H1 (cell line): Measurements from ENCODE around the gene EVPLL. TPM values are rescaled to one million over a fixed set of nuclear protein-coding genes. Genes with fewer than 3 reads are reported as not detected.
"Not testable (repeated sequence)": the region's sequence is repeated elsewhere in the genome, so short reads cannot be mapped to it uniquely, and the experiment has no call there.

Experiments
- CTCF ChIA-PET: fragments of 300-600 bp; sonication (Branson Sonifier 250); formaldehyde crosslinking; loops from one replicate; lab custom pipeline; 2021; ENCODE audit not compliant: partially characterized antibody; lab: Charles Lee
- POLR2A ChIA-PET: fragments of 300-600 bp; sonication (Branson Sonifier 250); formaldehyde crosslinking; loops from one replicate; lab custom pipeline; 2021; ENCODE audit warnings: inconsistent platforms; ENCODE audit not compliant: partially characterized antibody; lab: Charles Lee
- DNase-seq, 2 experiments: peaks; one replicate each; pipeline versions ENCODE4 v3.0.0 to v3.0.0-alpha.2; 2010 to 2022; ENCODE audit warnings: low spot score in 2 of 2, low read depth in 1 of 2, mixed read lengths in 1 of 2
- FAIRE-seq: peaks from 2 replicates; lab custom pipeline; 2011; peaks lifted over from hg19 to GRCh38; lab: Jason Lieb, UNC
- H2AFZ ChIP-seq: 2 replicates; pipeline ENCODE4 v1.8.1; 2012; ENCODE audit warnings: low read length, inconsistent platforms
- H2AK5ac ChIP-seq: 2 replicates; pipeline ENCODE4 v1.6.1; 2013; ENCODE audit warnings: low read depth, low read length
- H2BK120ac ChIP-seq: replicated peaks from 2 replicates; pipeline ENCODE3; 2013; ENCODE audit warnings: low read depth, low read length, inconsistent platforms
- H2BK12ac ChIP-seq: 2 replicates; pipeline ENCODE4 v1.6.1; 2013; ENCODE audit warnings: low read depth, low read length
- H2BK15ac ChIP-seq: 2 replicates; pipeline ENCODE4 v1.6.1; 2013; ENCODE audit warnings: low read length
- H2BK20ac ChIP-seq: 2 replicates; pipeline ENCODE4 v1.6.1; 2013; ENCODE audit warnings: low read length
- H2BK5ac ChIP-seq: 2 replicates; pipeline ENCODE4 v1.6.1; 2013; ENCODE audit warnings: low read depth, low read length
- H3K14ac ChIP-seq: 2 replicates; pipeline ENCODE4 v1.6.1; 2013; ENCODE audit warnings: inconsistent platforms; ENCODE audit not compliant: insufficient read length
- H3K18ac ChIP-seq: 2 replicates; pipeline ENCODE4 v1.6.1; 2013; ENCODE audit warnings: low read length; ENCODE audit errors: extremely low read depth
- H3K23ac ChIP-seq: 2 replicates; pipeline ENCODE4 v1.6.1; 2013; ENCODE audit warnings: inconsistent platforms; ENCODE audit not compliant: insufficient read length
- H3K23me2 ChIP-seq: 2 replicates; pipeline ENCODE4 v1.6.1; 2013; ENCODE audit warnings: low read depth, low read length
- H3K27ac ChIP-seq: 2 replicates; pipeline ENCODE4 v1.6.1; 2011; ENCODE audit warnings: low read depth, low read length, inconsistent platforms
- H3K27me3 ChIP-seq, 4 experiments: replicated peaks in 1 of 4; 1 replicate in 1 of 4; 2 replicates in 3 of 4; pipeline versions ENCODE4 v1.6.1 to v1.8.1; 2011 to 2013; ENCODE audit warnings: low read length in 3 of 4, mild to moderate bottlenecking in 3 of 4, inconsistent platforms in 2 of 4, mixed read lengths in 2 of 4, moderate library complexity in 1 of 4; ENCODE audit not compliant: control insufficient read depth in 3 of 4, insufficient read depth in 3 of 4; ENCODE audit errors: extremely low read depth in 1 of 4
- H3K36me3 ChIP-seq, 4 experiments: 2 replicates each; pipeline versions ENCODE4 v1.6.1 to v1.8.1; 2011 to 2013; ENCODE audit warnings: mild to moderate bottlenecking in 4 of 4, low read length in 3 of 4, moderate library complexity in 2 of 4, control low read depth in 1 of 4, inconsistent platforms in 1 of 4; ENCODE audit not compliant: insufficient read depth in 4 of 4, control insufficient read depth in 2 of 4
- H3K4ac ChIP-seq: replicated peaks from 2 replicates; pipeline ENCODE3; 2013; ENCODE audit warnings: low read length, low read depth, mixed read lengths, inconsistent platforms; ENCODE audit not compliant: insufficient read length
- H3K4me1 ChIP-seq, 4 experiments: replicated peaks in 1 of 4; 1 replicate in 1 of 4; 2 replicates in 3 of 4; pipeline versions ENCODE4 v1.6.1 to v1.8.1; 2011 to 2013; ENCODE audit warnings: low read length in 3 of 4, inconsistent platforms in 2 of 4, mixed read lengths in 1 of 4; ENCODE audit not compliant: insufficient read depth in 4 of 4, control insufficient read depth in 3 of 4
- H3K4me2 ChIP-seq, 2 experiments: 2 replicates each; pipeline versions ENCODE4 v1.6.1 to v1.8.1; 2011 to 2013; ENCODE audit warnings: low read depth in 2 of 2, low read length in 2 of 2, control low read depth in 1 of 2, inconsistent platforms in 1 of 2, mild to moderate bottlenecking in 1 of 2; ENCODE audit not compliant: insufficient read depth in 1 of 2
- H3K4me3 ChIP-seq, 4 experiments: fragments of 200-600, 300-600 bp in 1 of 4; sonication (generic), shearing (Covaris generic), sonication (Bioruptor Twin) in 1 of 4; 2 replicates each; pipeline versions ENCODE4 v1.5.1 to v1.8.1; 2011 to 2016; ENCODE audit warnings: low read length in 4 of 4, low read depth in 3 of 4, control low read depth in 2 of 4, inconsistent platforms in 2 of 4, mild to moderate bottlenecking in 2 of 4, mixed read lengths in 1 of 4, moderate library complexity in 1 of 4; ENCODE audit not compliant: insufficient read depth in 2 of 4; ENCODE audit errors: extremely low read depth in 1 of 4
- H3K56ac ChIP-seq: replicated peaks from 2 replicates; pipeline ENCODE3; 2013; ENCODE audit warnings: low read depth, mild to moderate bottlenecking, mixed read lengths, low read length, inconsistent platforms; ENCODE audit not compliant: insufficient read length
- H3K79me1 ChIP-seq: 2 replicates; pipeline ENCODE4 v1.6.1; 2013; ENCODE audit warnings: low read depth, low read length, control low read depth
- H3K79me2 ChIP-seq, 2 experiments: 2 replicates each; pipeline versions ENCODE4 v1.6.1 to v1.8.1; 2012 to 2013; ENCODE audit warnings: low read length in 2 of 2, mild to moderate bottlenecking in 2 of 2, inconsistent platforms in 1 of 2; ENCODE audit not compliant: insufficient read depth in 2 of 2, control insufficient read depth in 1 of 2
- H3K9ac ChIP-seq, 4 experiments: replicated peaks in 1 of 4; 1 replicate in 1 of 4; 2 replicates in 3 of 4; pipeline versions ENCODE4 v1.6.1 to v1.8.1; 2011 to 2013; ENCODE audit warnings: low read depth in 3 of 4, low read length in 3 of 4, control low read depth in 2 of 4, mild to moderate bottlenecking in 2 of 4, moderate library complexity in 2 of 4, inconsistent platforms in 1 of 4; ENCODE audit errors: extremely low read depth in 1 of 4
- H3K9me3 ChIP-seq, 2 experiments: 2 replicates each; pipeline versions ENCODE4 v1.6.1 to v1.8.1; 2012 to 2013; ENCODE audit warnings: mild to moderate bottlenecking in 2 of 2, moderate library complexity in 2 of 2, control low read depth in 1 of 2, inconsistent platforms in 1 of 2, low read depth in 1 of 2, low read length in 1 of 2, mixed read lengths in 1 of 2; ENCODE audit not compliant: insufficient read depth in 2 of 2
- H4K20me1 ChIP-seq, 2 experiments: replicated peaks in 1 of 2; 2 replicates each; pipeline versions ENCODE3 to v1.8.1; 2011 to 2013; ENCODE audit warnings: inconsistent platforms in 2 of 2, low read length in 2 of 2, mild to moderate bottlenecking in 1 of 2; ENCODE audit not compliant: insufficient read depth in 2 of 2, control insufficient read depth in 1 of 2
- H4K5ac ChIP-seq: 2 replicates; pipeline ENCODE4 v1.6.1; 2013; ENCODE audit warnings: low read length, low read depth, mixed read lengths, inconsistent platforms; ENCODE audit not compliant: insufficient read length
- H4K8ac ChIP-seq: 2 replicates; pipeline ENCODE4 v1.8.0; 2013; ENCODE audit warnings: mild to moderate bottlenecking, moderate library complexity, low read length, inconsistent platforms; ENCODE audit not compliant: insufficient read depth; ENCODE audit errors: extremely low read depth
- H4K91ac ChIP-seq: replicated peaks from 2 replicates; pipeline ENCODE3; 2013; ENCODE audit warnings: low read length, mixed read lengths, inconsistent platforms; ENCODE audit not compliant: insufficient read length
- WGBS, 2 experiments: shearing (Covaris generic) in 1 of 2; methylation state at CpG; one replicate each; pipeline versions ENCODE4 v1.1.6 to v1.1.7; 2013 to 2015; ENCODE audit warnings: low lambda C conversion rate in 2 of 2, mixed read lengths in 2 of 2, inconsistent platforms in 1 of 2, low coverage in 1 of 2, missing lambda C conversion rate in 1 of 2; ENCODE audit not compliant: insufficient replicate concordance in 2 of 2, insufficient coverage in 1 of 2, insufficient read length in 1 of 2; ENCODE audit errors: extremely low coverage in 1 of 2, missing lambda C conversion rate in 1 of 2; 5-methylcytosine and 5-hydroxymethylcytosine counted together
- polyA plus RNA-seq, 7 experiments: library from polyadenylated mRNA; depleted of rRNA in 3 of 7; stranded (reverse) in 5 of 7; unstranded in 2 of 7; fragments of >200 nt in 5 of 7; fragments of 200-250 nt in 2 of 7; gene quantifications; 1 replicate in 5 of 7; 2 replicates in 1 of 7; 4 replicates in 1 of 7; pipeline versions ENCODE4 v1.2.1 to v1.2.3, GENCODE V29; 2011 to 2013; ENCODE audit warnings: missing spikeins in 2 of 7, mixed read lengths in 2 of 7
- total RNA-seq: library from RNA; stranded (reverse); fragmentation: NEBNext Ultra II Directional; extraction: Animal tissue kit (Norgen Biotek cat#: 25700); gene quantifications from 2 replicates; pipeline ENCODE4 v1.2.1, GENCODE V29; 2021

The EVPLL gene
- total and polyA plus RNA-seq, 2 of the 8 experiments (the other 6 are each of a cell fraction or from before 2014, with no cell fraction given), result 0.06 TPM; not detected in 1

DNA sequence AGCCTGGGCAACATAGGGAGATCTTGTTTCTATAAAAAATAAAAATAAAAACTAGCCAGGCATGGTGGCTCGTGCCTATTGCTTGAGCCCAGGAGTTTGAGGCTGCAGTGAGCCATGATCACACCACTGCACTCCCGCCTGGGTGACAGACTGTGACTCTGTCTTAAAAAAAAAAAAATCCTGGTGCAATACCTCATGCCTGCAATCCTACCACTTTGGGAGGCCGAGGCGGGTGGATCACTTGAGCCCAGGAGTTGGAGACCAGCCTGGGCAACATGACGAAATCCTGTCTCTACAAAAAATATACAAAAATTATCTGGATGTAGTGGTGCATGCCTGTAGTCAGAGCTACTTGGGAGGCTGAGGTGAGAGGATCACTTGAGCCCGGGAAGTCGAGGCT is 6.7 kb downstream of the EVPLL start:
- H4K20me1 ChIP-seq, H4K91ac ChIP-seq, FAIRE-seq, H2BK15ac ChIP-seq, H3K9me3 ChIP-seq, DNase-seq, H3K79me1 ChIP-seq, H3K4me3 ChIP-seq, H3K4me2 ChIP-seq, H4K8ac ChIP-seq, H3K4me1 ChIP-seq, H3K27ac ChIP-seq, H3K23me2 ChIP-seq, H3K36me3 ChIP-seq, H3K27me3 ChIP-seq, CTCF ChIA-PET, H3K18ac ChIP-seq, H3K9ac ChIP-seq, H3K56ac ChIP-seq, H2BK20ac ChIP-seq, H2AK5ac ChIP-seq, H4K5ac ChIP-seq, H3K23ac ChIP-seq, H3K79me2 ChIP-seq, H2BK5ac ChIP-seq, H2BK120ac ChIP-seq, H2AFZ ChIP-seq, H3K4ac ChIP-seq, H3K14ac ChIP-seq, H2BK12ac ChIP-seq: not testable (repeated sequence)
- 91% methylated on average over 5 of the region's 7 CpGs; no CpG with 5 or more reads in 1 of the 2 experiments for WGBS, 2 experiments
- POLR2A ChIA-PET, result interaction anchor here (0.6 to 0.7 kb wide), 4 partner anchors 21 to 69 kb away, joined by 3 to 4 read pairs (median 3); partner anchors contain the start of gene SMCR8

DNA sequence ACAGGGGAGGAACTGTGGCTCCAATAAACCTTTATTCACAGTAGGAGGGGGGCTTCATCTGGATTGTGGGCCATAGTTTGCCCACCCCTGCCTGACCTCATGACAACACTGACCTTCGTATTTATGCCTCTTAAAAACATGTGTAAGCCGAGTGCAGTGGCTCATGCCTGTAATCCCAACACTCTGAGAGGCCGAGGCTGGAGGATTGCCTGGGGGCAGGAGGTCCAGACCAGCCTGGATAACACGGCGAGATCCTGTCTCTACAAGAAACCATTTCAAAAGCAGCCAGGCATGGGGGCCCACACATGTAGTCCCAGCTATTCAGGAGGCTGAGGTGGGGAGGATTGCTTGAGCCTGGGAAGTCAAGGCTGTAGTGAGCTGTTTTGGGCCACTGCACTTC is 10.0 kb downstream of the EVPLL start:
- H3K9ac ChIP-seq, H3K23me2 ChIP-seq, FAIRE-seq, H3K18ac ChIP-seq, H3K23ac ChIP-seq, H3K4ac ChIP-seq, H3K4me2 ChIP-seq, H4K8ac ChIP-seq, H2AFZ ChIP-seq, H4K91ac ChIP-seq, POLR2A ChIA-PET, H2BK5ac ChIP-seq, H2BK120ac ChIP-seq, H3K4me3 ChIP-seq, H3K36me3 ChIP-seq, H4K5ac ChIP-seq, H4K20me1 ChIP-seq, H2BK12ac ChIP-seq, H3K79me1 ChIP-seq, CTCF ChIA-PET, H3K27me3 ChIP-seq, H2BK20ac ChIP-seq, H2AK5ac ChIP-seq, H3K56ac ChIP-seq, H3K27ac ChIP-seq, H3K14ac ChIP-seq, DNase-seq, H2BK15ac ChIP-seq, H3K4me1 ChIP-seq, H3K9me3 ChIP-seq, H3K79me2 ChIP-seq: not testable (repeated sequence)
- WGBS, 2 experiments, result 87% methylated on average over 5 of the region's 5 CpGs; no CpG with 5 or more reads in 1 of the 2 experiments
